Measurements from ENCODE around the gene TMBIM1. TPM values are rescaled to one million over a fixed set of nuclear protein-coding genes. Genes with fewer than 3 reads are reported as not detected.
A peak's percentile ranks its signal among the peaks of the same experiment; 100 is the strongest.

TMBIM1 gene
- total RNA-seq, 2 donors from 2014 or later, result 273 to 375 TPM

- H3K4me3 ChIP-seq, result no peak overlapping the region
- intact Hi-C loops (cut with DNase I), result no loop called here
- TF ChIP-seq, protein P1, sequence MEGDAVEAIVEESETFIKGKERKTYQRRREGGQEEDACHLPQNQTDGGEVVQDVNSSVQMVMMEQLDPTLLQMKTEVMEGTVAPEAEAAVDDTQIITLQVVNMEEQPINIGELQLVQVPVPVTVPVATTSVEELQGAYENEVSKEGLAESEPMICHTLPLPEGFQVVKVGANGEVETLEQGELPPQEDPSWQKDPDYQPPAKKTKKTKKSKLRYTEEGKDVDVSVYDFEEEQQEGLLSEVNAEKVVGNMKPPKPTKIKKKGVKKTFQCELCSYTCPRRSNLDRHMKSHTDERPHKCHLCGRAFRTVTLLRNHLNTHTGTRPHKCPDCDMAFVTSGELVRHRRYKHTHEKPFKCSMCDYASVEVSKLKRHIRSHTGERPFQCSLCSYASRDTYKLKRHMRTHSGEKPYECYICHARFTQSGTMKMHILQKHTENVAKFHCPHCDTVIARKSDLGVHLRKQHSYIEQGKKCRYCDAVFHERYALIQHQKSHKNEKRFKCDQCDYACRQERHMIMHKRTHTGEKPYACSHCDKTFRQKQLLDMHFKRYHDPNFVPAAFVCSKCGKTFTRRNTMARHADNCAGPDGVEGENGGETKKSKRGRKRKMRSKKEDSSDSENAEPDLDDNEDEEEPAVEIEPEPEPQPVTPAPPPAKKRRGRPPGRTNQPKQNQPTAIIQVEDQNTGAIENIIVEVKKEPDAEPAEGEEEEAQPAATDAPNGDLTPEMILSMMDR (IDR thresholded peaks at IDR 0.05), result no peak
- H3K9ac ChIP-seq (ENCODE audit: low read depth in 2 of 2, low read length in 2 of 2), result no peak overlapping the region
- H3K27me3 ChIP-seq, result no peaks in the 10 kb centered on the region
- H3K9me3 ChIP-seq, result no peaks in the 10 kb centered on the region
- H3K27ac ChIP-seq, result no peak overlapping the region
- no peaks in the 10 kb centered on the region for H3K36me3 ChIP-seq
- H3K4me1 ChIP-seq, result no peaks in the 10 kb centered on the region
- no peak for DNase-seq
Measured at GRCh38 chr2:218307415-218308090, 15.2 kb upstream of the TMBIM1 start.

GRCh38 chr2:218306184-218306920 lies 14.0 kb upstream of the TMBIM1 start:
- Histone ChIP-seq H3K9ac (ENCODE audit: low read depth in 2 of 2, low read length in 2 of 2) (no peak overlapping the region), H3K4me3 (no peak overlapping the region), H3K9me3 (no peaks in the 10 kb centered on the region), H3K36me3 (no peaks in the 10 kb centered on the region), H3K27ac (no peak overlapping the region), H3K27me3 (no peaks in the 10 kb centered on the region), H3K4me1 (no peaks in the 10 kb centered on the region)
- intact Hi-C loops (cut with DNase I), result no loop called here
- DNase-seq, result no peak
- TF ChIP-seq, protein P1 (IDR thresholded peaks at IDR 0.05), result no peak

- H3K4me1 ChIP-seq, result no peaks in the 10 kb centered on the region
- no peak overlapping the region for H3K9ac ChIP-seq (ENCODE audit: low read depth in 2 of 2, low read length in 2 of 2)
- no peaks in the 10 kb centered on the region for H3K27me3 ChIP-seq
- no peaks in the 10 kb centered on the region for H3K36me3 ChIP-seq
- H3K4me3 ChIP-seq, result no peak overlapping the region
- no peak for DNase-seq
- no peak overlapping the region for H3K27ac ChIP-seq
- intact Hi-C loops (cut with DNase I), result no loop called here
- H3K9me3 ChIP-seq, result no peaks in the 10 kb centered on the region
- TF ChIP-seq, protein P1 (IDR thresholded peaks at IDR 0.05), result no peak
Measured at GRCh38 chr2:218305383-218305782, 13.1 kb upstream of the TMBIM1 start.

DNA sequence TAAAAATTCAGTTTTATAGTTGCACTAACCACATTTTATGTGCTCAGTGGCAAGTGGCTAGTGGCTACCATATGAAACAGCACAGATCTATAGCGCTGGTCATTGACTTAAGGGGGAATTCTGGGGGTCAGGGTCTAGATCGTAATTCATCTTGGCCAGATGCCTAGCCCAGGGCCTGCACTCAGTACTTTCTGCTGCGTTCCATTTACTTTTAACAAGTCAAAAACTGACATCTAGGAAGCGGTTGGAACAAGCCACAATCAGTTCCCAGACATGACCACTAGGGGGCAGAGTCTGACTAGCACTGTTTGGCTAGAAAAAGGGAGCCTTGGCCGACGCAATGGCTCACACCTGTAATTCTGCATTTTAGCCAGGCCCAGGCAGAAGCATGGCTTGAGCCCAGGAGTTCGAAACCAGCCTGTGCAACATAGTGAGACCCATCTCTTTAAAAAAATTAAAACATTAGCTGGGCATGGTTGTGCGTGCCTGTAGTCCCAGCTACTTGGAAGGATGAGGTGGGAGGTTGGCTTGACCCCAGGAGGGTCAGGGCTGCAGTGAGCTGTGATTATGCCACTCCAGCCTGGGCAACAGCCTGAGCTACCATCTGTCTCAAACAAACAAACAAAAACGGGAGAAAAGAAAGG lies 9.0 kb upstream of the TMBIM1 start:
- Histone ChIP-seq H3K4me3 (no peak overlapping the region), H3K27ac (no peak overlapping the region), H3K9ac (ENCODE audit: low read depth in 2 of 2, low read length in 2 of 2) (peak overlapping the region in 1 of 2 donors; percentile 34), H3K27me3 (no peaks in the 10 kb centered on the region), H3K4me1 (no peaks in the 10 kb centered on the region), H3K9me3 (no peaks in the 10 kb centered on the region), H3K36me3 (no peaks in the 10 kb centered on the region)
- peak; percentile 94 for DNase-seq
- TF ChIP-seq, protein P1 (IDR thresholded peaks at IDR 0.05), result peak; percentile 96
- intact Hi-C loops (cut with DNase I), result loop anchor here (2.0 to 5.0 kb wide), 3 partner anchors 56 to 166 kb away; partner anchors contain the start of gene CATIP

GRCh38 chr2:218300141-218300540 lies 7.8 kb upstream of the TMBIM1 start:
- DNase-seq, result no peak
- Histone ChIP-seq H3K4me3 (no peak overlapping the region), H3K27me3 (no peaks in the 10 kb centered on the region), H3K36me3 (no peaks in the 10 kb centered on the region), H3K4me1 (no peaks in the 10 kb centered on the region), H3K9me3 (no peaks in the 10 kb centered on the region), H3K27ac (no peak overlapping the region), H3K9ac (ENCODE audit: low read depth in 2 of 2, low read length in 2 of 2) (no peak overlapping the region)
- TF ChIP-seq, protein P1 (IDR thresholded peaks at IDR 0.05), result no peak
- intact Hi-C loops (cut with DNase I), result loop anchor here (2.0 to 5.0 kb wide), 3 partner anchors 57 to 167 kb away; partner anchors contain the start of gene CATIP
